A172 (cell line): ENCODE data around the gene NFKBIB. TPM values are rescaled to one million over a fixed set of nuclear protein-coding genes. Genes with fewer than 3 reads are reported as not detected.

Source experiments
- DNase-seq: peaks from one replicate; pipeline ENCODE4 v3.0.0-alpha.2; 2015; ENCODE audit warnings: low spot score
- total RNA-seq: library from RNA; depleted of rRNA; stranded (reverse); fragments of >200 nt; shearing (Covaris generic); gene quantifications from 2 replicates; pipeline ENCODE4 v1.2.3, GENCODE V29; 2014; rRNA removed

Gene NFKBIB
- total RNA-seq, 1 experiment from 2014 or later = 17.1 TPM

- no peak for DNase-seq
Observed at GRCh38 chr19:38958301-38958700, 58.5 kb downstream of the NFKBIB start.

Other genes with a start within 250 kb of the NFKBIB start
- not detected in 2 replicates for gene CAPN12, start 155.5 kb upstream of the NFKBIB start, total RNA-seq
- gene LGALS7, start 126.5 kb upstream of the NFKBIB start, total RNA-seq = not detected in 2 replicates
- not detected in 2 replicates for gene LGALS7B, start 110.8 kb upstream of the NFKBIB start, total RNA-seq
- not detected in 2 replicates for gene LGALS4, start 87.0 kb upstream of the NFKBIB start, total RNA-seq
- 37.1 and 39.7 TPM in 2 replicates for gene ECH1, start 68.2 kb upstream of the NFKBIB start, total RNA-seq
- 296 and 354 TPM in 2 replicates for gene HNRNPL, start 50.0 kb upstream of the NFKBIB start, total RNA-seq
- 3.9 and 5.7 TPM in 2 replicates for gene RINL, start 21.7 kb upstream of the NFKBIB start, total RNA-seq
- 50.3 and 59.0 TPM in 2 replicates for gene SIRT2, start 351 bp upstream of the NFKBIB start, total RNA-seq
- gene CCER2, start 12.2 kb downstream of the NFKBIB start, total RNA-seq = not detected in 2 replicates
- gene SARS2, start 30.8 kb downstream of the NFKBIB start, total RNA-seq = 19.8 and 29.6 TPM in 2 replicates
- gene MRPS12, start 31.0 kb downstream of the NFKBIB start, total RNA-seq = 98.9 and 108 TPM in 2 replicates
- gene FBXO17, start 75.8 kb downstream of the NFKBIB start, total RNA-seq = 15.1 and 21.9 TPM in 2 replicates
- gene FBXO27, start 132.6 kb downstream of the NFKBIB start, total RNA-seq = 0.07 and 0.10 TPM in 2 replicates
- gene ACP7, start 184.4 kb downstream of the NFKBIB start, total RNA-seq = 0.03 and 0.31 TPM in 2 replicates
- gene PAK4, start 225.8 kb downstream of the NFKBIB start, total RNA-seq = 9.2 and 16.2 TPM in 2 replicates